KBM-7 (cell line): ENCODE results near the gene WNK1.

Experiments used
- DNase-seq: peaks from one replicate; pipeline ENCODE4 v3.0.0-alpha.2; 2015
- in situ Hi-C: fragments of 300-500 bp; cut with MboI; formaldehyde crosslinking; loops from 2 replicates; pipeline ENCODE4 v1.14.3; 2020; ENCODE audit warnings: low sequenced_read_pairs, low pct_unique_long_range_greater_than_20kb, mixed read lengths

The WNK1 gene

GRCh38 chr12:738712-739111, 13.7 kb upstream of the WNK1 start:
- in situ Hi-C loops, result no loop called here
- DNase-seq, result no peak

GRCh38 chr12:739349-739748, 13.0 kb upstream of the WNK1 start:
- in situ Hi-C loops, result no loop called here
- DNase-seq, result no peak

GRCh38 chr12:740921-741320, 11.5 kb upstream of the WNK1 start:
- in situ Hi-C loops, result no loop called here
- no peak for DNase-seq

- no peak for DNase-seq
- in situ Hi-C loops, result no loop called here
These were observed 2.6 kb upstream of the WNK1 start for GRCh38 chr12:749751-750270.

- in situ Hi-C loops, result no loop called here
- DNase-seq, result no peak
These were observed 1.8 kb upstream of the WNK1 start for GRCh38 chr12:750366-751191.

GRCh38 chr12:751192-751998, 984 bp upstream of the WNK1 start:
- peak; percentile 98 for DNase-seq
- in situ Hi-C loops, result no loop called here

GRCh38 chr12:752695-753610, 574 bp downstream of the WNK1 start:
- in situ Hi-C loops, result no loop called here
- no peak for DNase-seq

GRCh38 chr12:753611-754472, 1.5 kb downstream of the WNK1 start:
- in situ Hi-C loops, result no loop called here
- peak; percentile 62 for DNase-seq

GRCh38 chr12:754473-754820, 2.1 kb downstream of the WNK1 start:
- in situ Hi-C loops, result no loop called here

GRCh38 chr12:754851-755562, 2.6 kb downstream of the WNK1 start:
- peak; percentile 70 for DNase-seq
- in situ Hi-C loops, result no loop called here

More at GRCh38 chr12:754473-754820, 2.1 kb downstream of the WNK1 start:
- DNase-seq, result no peak

GRCh38 chr12:759628-760027, 7.2 kb downstream of the WNK1 start:
- DNase-seq, result no peak
- in situ Hi-C loops, result no loop called here

GRCh38 chr12:761256-761655, 8.9 kb downstream of the WNK1 start:
- no peak for DNase-seq
- in situ Hi-C loops, result no loop called here

- in situ Hi-C loops, result no loop called here
- DNase-seq, result no peak
These were observed 13.5 kb downstream of the WNK1 start for GRCh38 chr12:765840-766239.

GRCh38 chr12:768434-768833, 16.1 kb downstream of the WNK1 start:
- in situ Hi-C loops, result no loop called here
- DNase-seq, result no peak

GRCh38 chr12:770479-770878, 18.1 kb downstream of the WNK1 start:
- DNase-seq, result no peak
- in situ Hi-C loops, result no loop called here

- no peak for DNase-seq
- in situ Hi-C loops, result no loop called here
These were observed 19.8 kb downstream of the WNK1 start for GRCh38 chr12:772056-772697.

- in situ Hi-C loops, result no loop called here
- DNase-seq, result no peak
These were observed 21.8 kb downstream of the WNK1 start for GRCh38 chr12:774051-774614.
